H1 (cell line): Measurements from ENCODE around the gene RAB3A. TPM values are rescaled to one million over a fixed set of nuclear protein-coding genes. Genes with fewer than 3 reads are reported as not detected.
A peak's percentile ranks its signal among the peaks of the same experiment; 100 is the strongest.

Experiments used
- CTCF ChIA-PET: fragments of 300-600 bp; sonication (Branson Sonifier 250); formaldehyde crosslinking; loops from one replicate; lab custom pipeline; 2021; ENCODE audit not compliant: partially characterized antibody; lab: Charles Lee
- POLR2A ChIA-PET: fragments of 300-600 bp; sonication (Branson Sonifier 250); formaldehyde crosslinking; loops from one replicate; lab custom pipeline; 2021; ENCODE audit warnings: inconsistent platforms; ENCODE audit not compliant: partially characterized antibody; lab: Charles Lee
- DNase-seq, 2 experiments: peaks; one replicate each; pipeline versions ENCODE4 v3.0.0 to v3.0.0-alpha.2; 2010 to 2022; ENCODE audit warnings: low spot score in 2 of 2, low read depth in 1 of 2, mixed read lengths in 1 of 2
- FAIRE-seq: peaks from 2 replicates; lab custom pipeline; 2011; peaks lifted over from hg19 to GRCh38; lab: Jason Lieb, UNC
- H2AFZ ChIP-seq: 2 replicates; pipeline ENCODE4 v1.8.1; 2012; ENCODE audit warnings: low read length, inconsistent platforms
- H2AK5ac ChIP-seq: 2 replicates; pipeline ENCODE4 v1.6.1; 2013; ENCODE audit warnings: low read depth, low read length
- H2BK120ac ChIP-seq: replicated peaks from 2 replicates; pipeline ENCODE3; 2013; ENCODE audit warnings: low read depth, low read length, inconsistent platforms
- H2BK12ac ChIP-seq: 2 replicates; pipeline ENCODE4 v1.6.1; 2013; ENCODE audit warnings: low read depth, low read length
- H2BK15ac ChIP-seq: 2 replicates; pipeline ENCODE4 v1.6.1; 2013; ENCODE audit warnings: low read length
- H2BK20ac ChIP-seq: 2 replicates; pipeline ENCODE4 v1.6.1; 2013; ENCODE audit warnings: low read length
- H2BK5ac ChIP-seq: 2 replicates; pipeline ENCODE4 v1.6.1; 2013; ENCODE audit warnings: low read depth, low read length
- H3K14ac ChIP-seq: 2 replicates; pipeline ENCODE4 v1.6.1; 2013; ENCODE audit warnings: inconsistent platforms; ENCODE audit not compliant: insufficient read length
- H3K18ac ChIP-seq: 2 replicates; pipeline ENCODE4 v1.6.1; 2013; ENCODE audit warnings: low read length; ENCODE audit errors: extremely low read depth
- H3K23ac ChIP-seq: 2 replicates; pipeline ENCODE4 v1.6.1; 2013; ENCODE audit warnings: inconsistent platforms; ENCODE audit not compliant: insufficient read length
- H3K23me2 ChIP-seq: 2 replicates; pipeline ENCODE4 v1.6.1; 2013; ENCODE audit warnings: low read depth, low read length
- H3K27ac ChIP-seq: 2 replicates; pipeline ENCODE4 v1.6.1; 2011; ENCODE audit warnings: low read depth, low read length, inconsistent platforms
- H3K27me3 ChIP-seq, 4 experiments: replicated peaks in 1 of 4; 1 replicate in 1 of 4; 2 replicates in 3 of 4; pipeline versions ENCODE4 v1.6.1 to v1.8.1; 2011 to 2013; ENCODE audit warnings: low read length in 3 of 4, mild to moderate bottlenecking in 3 of 4, inconsistent platforms in 2 of 4, mixed read lengths in 2 of 4, moderate library complexity in 1 of 4; ENCODE audit not compliant: control insufficient read depth in 3 of 4, insufficient read depth in 3 of 4; ENCODE audit errors: extremely low read depth in 1 of 4
- H3K36me3 ChIP-seq, 4 experiments: 2 replicates each; pipeline versions ENCODE4 v1.6.1 to v1.8.1; 2011 to 2013; ENCODE audit warnings: mild to moderate bottlenecking in 4 of 4, low read length in 3 of 4, moderate library complexity in 2 of 4, control low read depth in 1 of 4, inconsistent platforms in 1 of 4; ENCODE audit not compliant: insufficient read depth in 4 of 4, control insufficient read depth in 2 of 4
- H3K4ac ChIP-seq: replicated peaks from 2 replicates; pipeline ENCODE3; 2013; ENCODE audit warnings: low read length, low read depth, mixed read lengths, inconsistent platforms; ENCODE audit not compliant: insufficient read length
- H3K4me1 ChIP-seq, 4 experiments: replicated peaks in 1 of 4; 1 replicate in 1 of 4; 2 replicates in 3 of 4; pipeline versions ENCODE4 v1.6.1 to v1.8.1; 2011 to 2013; ENCODE audit warnings: low read length in 3 of 4, inconsistent platforms in 2 of 4, mixed read lengths in 1 of 4; ENCODE audit not compliant: insufficient read depth in 4 of 4, control insufficient read depth in 3 of 4
- H3K4me2 ChIP-seq, 2 experiments: 2 replicates each; pipeline versions ENCODE4 v1.6.1 to v1.8.1; 2011 to 2013; ENCODE audit warnings: low read depth in 2 of 2, low read length in 2 of 2, control low read depth in 1 of 2, inconsistent platforms in 1 of 2, mild to moderate bottlenecking in 1 of 2; ENCODE audit not compliant: insufficient read depth in 1 of 2
- H3K4me3 ChIP-seq, 4 experiments: fragments of 200-600, 300-600 bp in 1 of 4; sonication (generic), shearing (Covaris generic), sonication (Bioruptor Twin) in 1 of 4; 2 replicates each; pipeline versions ENCODE4 v1.5.1 to v1.8.1; 2011 to 2016; ENCODE audit warnings: low read length in 4 of 4, low read depth in 3 of 4, control low read depth in 2 of 4, inconsistent platforms in 2 of 4, mild to moderate bottlenecking in 2 of 4, mixed read lengths in 1 of 4, moderate library complexity in 1 of 4; ENCODE audit not compliant: insufficient read depth in 2 of 4; ENCODE audit errors: extremely low read depth in 1 of 4
- H3K56ac ChIP-seq: replicated peaks from 2 replicates; pipeline ENCODE3; 2013; ENCODE audit warnings: low read depth, mild to moderate bottlenecking, mixed read lengths, low read length, inconsistent platforms; ENCODE audit not compliant: insufficient read length
- H3K79me1 ChIP-seq: 2 replicates; pipeline ENCODE4 v1.6.1; 2013; ENCODE audit warnings: low read depth, low read length, control low read depth
- H3K79me2 ChIP-seq, 2 experiments: 2 replicates each; pipeline versions ENCODE4 v1.6.1 to v1.8.1; 2012 to 2013; ENCODE audit warnings: low read length in 2 of 2, mild to moderate bottlenecking in 2 of 2, inconsistent platforms in 1 of 2; ENCODE audit not compliant: insufficient read depth in 2 of 2, control insufficient read depth in 1 of 2
- H3K9ac ChIP-seq, 4 experiments: replicated peaks in 1 of 4; 1 replicate in 1 of 4; 2 replicates in 3 of 4; pipeline versions ENCODE4 v1.6.1 to v1.8.1; 2011 to 2013; ENCODE audit warnings: low read depth in 3 of 4, low read length in 3 of 4, control low read depth in 2 of 4, mild to moderate bottlenecking in 2 of 4, moderate library complexity in 2 of 4, inconsistent platforms in 1 of 4; ENCODE audit errors: extremely low read depth in 1 of 4
- H3K9me3 ChIP-seq, 2 experiments: 2 replicates each; pipeline versions ENCODE4 v1.6.1 to v1.8.1; 2012 to 2013; ENCODE audit warnings: mild to moderate bottlenecking in 2 of 2, moderate library complexity in 2 of 2, control low read depth in 1 of 2, inconsistent platforms in 1 of 2, low read depth in 1 of 2, low read length in 1 of 2, mixed read lengths in 1 of 2; ENCODE audit not compliant: insufficient read depth in 2 of 2
- H4K20me1 ChIP-seq, 2 experiments: replicated peaks in 1 of 2; 2 replicates each; pipeline versions ENCODE3 to v1.8.1; 2011 to 2013; ENCODE audit warnings: inconsistent platforms in 2 of 2, low read length in 2 of 2, mild to moderate bottlenecking in 1 of 2; ENCODE audit not compliant: insufficient read depth in 2 of 2, control insufficient read depth in 1 of 2
- H4K5ac ChIP-seq: 2 replicates; pipeline ENCODE4 v1.6.1; 2013; ENCODE audit warnings: low read length, low read depth, mixed read lengths, inconsistent platforms; ENCODE audit not compliant: insufficient read length
- H4K8ac ChIP-seq: 2 replicates; pipeline ENCODE4 v1.8.0; 2013; ENCODE audit warnings: mild to moderate bottlenecking, moderate library complexity, low read length, inconsistent platforms; ENCODE audit not compliant: insufficient read depth; ENCODE audit errors: extremely low read depth
- H4K91ac ChIP-seq: replicated peaks from 2 replicates; pipeline ENCODE3; 2013; ENCODE audit warnings: low read length, mixed read lengths, inconsistent platforms; ENCODE audit not compliant: insufficient read length
- BRCA1 ChIP-seq: IDR thresholded peaks from 2 replicates; pipeline ENCODE4 v1.6.1; 2012; ENCODE audit warnings: low read depth, low read length, improper control_type of control experiment
- SIX5 ChIP-seq: IDR thresholded peaks from 2 replicates; pipeline ENCODE4 v1.6.1; 2011; ENCODE audit warnings: mild to moderate bottlenecking, low read depth, low read length
- SP1 ChIP-seq: IDR thresholded peaks from 2 replicates; pipeline ENCODE4 v1.6.1; 2011; ENCODE audit warnings: low read depth, low read length
- WGBS, 2 experiments: shearing (Covaris generic) in 1 of 2; methylation state at CpG; one replicate each; pipeline versions ENCODE4 v1.1.6 to v1.1.7; 2013 to 2015; ENCODE audit warnings: low lambda C conversion rate in 2 of 2, mixed read lengths in 2 of 2, inconsistent platforms in 1 of 2, low coverage in 1 of 2, missing lambda C conversion rate in 1 of 2; ENCODE audit not compliant: insufficient replicate concordance in 2 of 2, insufficient coverage in 1 of 2, insufficient read length in 1 of 2; ENCODE audit errors: extremely low coverage in 1 of 2, missing lambda C conversion rate in 1 of 2; 5-methylcytosine and 5-hydroxymethylcytosine counted together
- polyA plus RNA-seq, 7 experiments: library from polyadenylated mRNA; depleted of rRNA in 3 of 7; stranded (reverse) in 5 of 7; unstranded in 2 of 7; fragments of >200 nt in 5 of 7; fragments of 200-250 nt in 2 of 7; gene quantifications; 1 replicate in 5 of 7; 2 replicates in 1 of 7; 4 replicates in 1 of 7; pipeline versions ENCODE4 v1.2.1 to v1.2.3, GENCODE V29; 2011 to 2013; ENCODE audit warnings: missing spikeins in 2 of 7, mixed read lengths in 2 of 7
- total RNA-seq: library from RNA; stranded (reverse); fragmentation: NEBNext Ultra II Directional; extraction: Animal tissue kit (Norgen Biotek cat#: 25700); gene quantifications from 2 replicates; pipeline ENCODE4 v1.2.1, GENCODE V29; 2021

Gene RAB3A
- total and polyA plus RNA-seq, 2 of the 8 experiments (the other 6 are each of a cell fraction or from before 2014, with no cell fraction given): 13.6 to 14.2 TPM

DNA sequence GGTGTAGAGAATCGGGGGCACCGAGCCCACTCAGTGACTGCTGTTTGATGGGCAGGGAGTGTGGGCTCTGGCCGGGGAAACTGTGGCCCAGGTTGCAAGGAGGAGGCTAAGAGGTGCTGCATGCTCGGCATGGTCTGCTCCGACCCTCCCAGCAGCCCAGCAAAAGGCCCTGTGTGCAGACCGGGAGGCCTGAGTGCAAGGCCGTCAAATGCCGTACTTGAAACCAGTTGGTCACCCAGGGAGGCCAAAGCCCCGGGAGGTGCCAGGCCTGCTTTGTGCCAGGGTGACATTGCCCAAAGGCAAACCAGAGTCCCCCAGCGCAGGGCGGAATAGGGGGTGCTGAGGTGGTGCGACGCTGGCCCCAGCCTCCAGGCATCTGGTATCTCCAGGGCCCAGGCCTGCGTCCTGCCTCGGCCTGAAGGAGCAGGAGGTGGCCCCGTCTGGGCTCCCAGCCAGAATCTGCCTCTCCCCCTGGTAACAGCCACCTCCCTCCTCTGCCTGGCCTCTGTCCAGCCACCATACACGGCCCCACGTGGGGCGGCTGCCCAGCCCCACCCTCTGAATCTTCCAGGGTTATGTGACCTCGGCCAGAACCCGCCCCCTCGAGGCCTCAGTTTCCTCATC is 46.9 kb downstream of the RAB3A start:
- Histone ChIP-seq H3K27ac (peak overlapping the region; percentile 9; the same call in 1 of the 2 replicates), H2BK12ac (no peak overlapping the region), H2BK15ac (no peak overlapping the region), H4K8ac (peak overlapping the region; percentile 22), H3K27me3 (no peaks in the 10 kb centered on the region), H3K36me3 (peaks cover 0 to 12% (median 5%) of the 10 kb centered on the region in 4 experiments; a peak in 2 of 8 replicates), H3K9me3 (no peaks in the 10 kb centered on the region), H3K18ac (no peak overlapping the region; the same call in 1 of the 2 replicates), H3K23ac (no peak overlapping the region), H3K4me1 (peaks cover 0 to 15% (median 11%) of the 10 kb centered on the region in 4 experiments; a peak in 6 of 7 replicates), H3K56ac (no peak overlapping the region), H3K79me2 (no peaks in the 10 kb centered on the region; a peak in 1 of 4 replicates), H2AK5ac (no peak overlapping the region), H3K4ac (peak overlapping the region; percentile 15), H2BK5ac (peak overlapping the region; percentile 83; the same call in 1 of the 2 replicates), H3K4me3 (no peak overlapping the region), H2BK20ac (no peak overlapping the region)
- POLR2A ChIA-PET: interaction anchor here (0.7 to 1.5 kb wide), 2 partner anchors 39 to 75 kb away, joined by 3 read pairs; no protein-coding TSS in a partner anchor
- FAIRE-seq: no peak
- no peak for TF ChIP-seq SP1
- TF ChIP-seq SIX5: no peak
- TF ChIP-seq BRCA1: no peak
- TF ChIP-seq, all 59 proteins: peak for 0
- Histone ChIP-seq H4K91ac (no peak overlapping the region), H2BK120ac (no peak overlapping the region), H4K20me1 (peaks cover 4 to 22% of the 10 kb centered on the region in 2 experiments), H3K14ac (no peak overlapping the region), H3K4me2 (no peak overlapping the region), H3K79me1 (peaks cover 4% of the 10 kb centered on the region; the same call in 1 of the 2 replicates), H2AFZ (no peak overlapping the region), H4K5ac (no peak overlapping the region), H3K23me2 (peaks cover 16% of the 10 kb centered on the region), H3K9ac (0 out of 7 replicates have a peak overlapping the region, but pooled peaks of 1 of the 4 experiments have one; percentile 13)
- 89% methylated on average over 22 of the region's 22 CpGs; no CpG with 5 or more reads in 1 of the 2 experiments for WGBS, 2 experiments
- no peak for DNase-seq
- CTCF ChIA-PET: interaction anchor here (1.0 to 1.2 kb wide), 2 partner anchors 31 to 44 kb away, joined by 3 to 5 read pairs; no protein-coding TSS in a partner anchor
